Heart left ventricle (tissue), 13 donors: ENCODE measurements around the gene MCM8.

Experiments
- POLR2A ChIP-seq, 2 donors: fragments of 450-650 bp; IDR thresholded peaks; one replicate each; pipeline ENCODE4 v1.6.1; 2017; ENCODE audit warnings: antibody characterized with exemption in 2 of 2, mild to moderate bottlenecking in 2 of 2, moderate library complexity in 2 of 2
- TF ChIP-seq, protein P1 (sequence below), 12 donors: fragments of 200-600 bp; sonication (generic) in 4 of 12; IDR thresholded peaks; one replicate each; pipeline versions ENCODE4 v1.5.0 to v1.8.0; 2018 to 2022; ENCODE audit warnings: antibody characterized with exemption in 12 of 12, mild to moderate bottlenecking in 5 of 12
- donor health status: ischemic (EF 13 %, LVEDD 7.1; RV severe dilation, severe dysfunction).
- donor health status: DM: no; HTN: yes; CAD: no.
- donor health status: DM: no; HTN: no; CAD: no.
- donor health status: ischemic (EF 25% LVEDD 6.9; RV normal size, moderate dysfunction).
- donor health status: ischemic (EF 25% LVEDD 5.7; RV mildly dilated, moderate dysfunction).
- donor health status: ischemic (EF 35%, LVEDD 5.7; RV mildly dilated, moderate dysfunction).
- donor health status: nonischemic (EF 11% LVEDD 7.7; RV severe dilation, severe dysfunction).
- donor health status: DM: yes; HTN: yes; CAD: no.
- donor health status: PGD.
- donor health status: ischemic (EF 29% LVEDD 5.4; RV normal size, mild dysfunction).
- donor health status: nonischemic (EF 23%, LVEDD 6.1; RV moderate dilation, normal function).

DNA sequence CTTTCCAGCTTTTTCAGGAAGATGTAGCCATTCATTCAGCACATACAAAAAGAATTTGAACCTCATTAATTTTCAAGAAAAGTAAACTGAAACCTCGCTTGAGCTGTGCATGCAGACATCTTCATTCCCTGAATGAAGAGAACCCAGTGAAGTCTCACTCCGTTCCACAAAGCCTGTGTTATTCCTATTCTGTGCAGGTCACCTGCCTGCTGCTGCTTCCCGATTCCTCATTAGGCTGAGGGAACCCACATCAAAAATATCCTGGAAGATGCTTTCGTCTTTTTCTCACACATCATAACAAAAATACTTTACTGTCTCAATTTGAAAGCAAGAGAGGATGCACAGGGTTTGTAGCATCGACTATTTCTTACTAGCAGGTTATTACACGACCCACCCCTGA, 40.3 kb upstream of the MCM8 start:
- TF ChIP-seq, protein P1, sequence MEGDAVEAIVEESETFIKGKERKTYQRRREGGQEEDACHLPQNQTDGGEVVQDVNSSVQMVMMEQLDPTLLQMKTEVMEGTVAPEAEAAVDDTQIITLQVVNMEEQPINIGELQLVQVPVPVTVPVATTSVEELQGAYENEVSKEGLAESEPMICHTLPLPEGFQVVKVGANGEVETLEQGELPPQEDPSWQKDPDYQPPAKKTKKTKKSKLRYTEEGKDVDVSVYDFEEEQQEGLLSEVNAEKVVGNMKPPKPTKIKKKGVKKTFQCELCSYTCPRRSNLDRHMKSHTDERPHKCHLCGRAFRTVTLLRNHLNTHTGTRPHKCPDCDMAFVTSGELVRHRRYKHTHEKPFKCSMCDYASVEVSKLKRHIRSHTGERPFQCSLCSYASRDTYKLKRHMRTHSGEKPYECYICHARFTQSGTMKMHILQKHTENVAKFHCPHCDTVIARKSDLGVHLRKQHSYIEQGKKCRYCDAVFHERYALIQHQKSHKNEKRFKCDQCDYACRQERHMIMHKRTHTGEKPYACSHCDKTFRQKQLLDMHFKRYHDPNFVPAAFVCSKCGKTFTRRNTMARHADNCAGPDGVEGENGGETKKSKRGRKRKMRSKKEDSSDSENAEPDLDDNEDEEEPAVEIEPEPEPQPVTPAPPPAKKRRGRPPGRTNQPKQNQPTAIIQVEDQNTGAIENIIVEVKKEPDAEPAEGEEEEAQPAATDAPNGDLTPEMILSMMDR (IDR thresholded peaks at IDR 0.05) = no peak
- no peak for TF ChIP-seq POLR2A (IDR thresholded peaks at IDR 0.05)
